Osteocyte (in vitro differentiated cells): ENCODE results near the gene PTCD1. TPM values are rescaled to one million over a fixed set of nuclear protein-coding genes. Genes with fewer than 3 reads are reported as not detected.

Source experiments
- DNase-seq: peaks from one replicate; pipeline ENCODE4 v3.0.0; 2021; ENCODE audit warnings: mixed read lengths; ENCODE audit not compliant: unreplicated experiment; ENCODE audit errors: extremely low spot score
- H3K27ac Mint-ChIP-seq: one replicate; pipeline ENCODE4 v1.8.0; 2021; ENCODE audit warnings: mild to moderate bottlenecking, mixed read lengths; ENCODE audit not compliant: unreplicated experiment
- H3K27me3 Mint-ChIP-seq: one replicate; pipeline ENCODE4 v1.8.0; 2021; ENCODE audit warnings: mixed read lengths; ENCODE audit not compliant: unreplicated experiment
- H3K36me3 Mint-ChIP-seq: one replicate; pipeline ENCODE4 v1.8.0; 2021; ENCODE audit warnings: mixed read lengths; ENCODE audit not compliant: unreplicated experiment
- H3K4me1 Mint-ChIP-seq: one replicate; pipeline ENCODE4 v1.8.0; 2021; ENCODE audit warnings: mixed read lengths; ENCODE audit not compliant: unreplicated experiment
- H3K4me3 Mint-ChIP-seq: one replicate; pipeline ENCODE4 v1.8.0; 2021; ENCODE audit warnings: mild to moderate bottlenecking, moderate library complexity, mixed read lengths; ENCODE audit not compliant: unreplicated experiment
- H3K9me3 Mint-ChIP-seq: one replicate; pipeline ENCODE4 v1.8.0; 2021; ENCODE audit warnings: mixed read lengths; ENCODE audit not compliant: unreplicated experiment
- CTCF ChIP-seq: fragments of 200-600 bp; sonication (generic); IDR thresholded peaks from 2 replicates; pipeline ENCODE4 v1.5.0; 2021; ENCODE audit warnings: antibody characterized with exemption, mild to moderate bottlenecking, moderate library complexity
- total RNA-seq: library from RNA; stranded (reverse); gene quantifications from 2 replicates; pipeline ENCODE4 v1.2.1, GENCODE V29; 2021

Gene PTCD1
- total RNA-seq, 1 donor from 2014 or later = 10.5 TPM

GRCh38 chr7:99456288-99456687 lies 17.7 kb upstream of the PTCD1 start:
- no peak for TF ChIP-seq CTCF
- no peak for DNase-seq
- Mint-ChIP-seq H3K4me3 (no peak overlapping the region), H3K4me1 (no peaks in the 10 kb centered on the region), H3K36me3 (peaks cover 25% of the 10 kb centered on the region), H3K27ac (no peak overlapping the region), H3K9me3 (no peaks in the 10 kb centered on the region), H3K27me3 (no peaks in the 10 kb centered on the region)

- Mint-ChIP-seq H3K9me3 (no peaks in the 10 kb centered on the region), H3K27me3 (no peaks in the 10 kb centered on the region), H3K4me3 (no peak overlapping the region), H3K4me1 (no peaks in the 10 kb centered on the region), H3K36me3 (peaks cover 28% of the 10 kb centered on the region), H3K27ac (no peak overlapping the region)
- TF ChIP-seq CTCF = no peak
- no peak for DNase-seq
These were observed 17.3 kb upstream of the PTCD1 start for GRCh38 chr7:99455874-99456273.

- Mint-ChIP-seq H3K36me3 (peaks cover 36% of the 10 kb centered on the region), H3K4me1 (no peaks in the 10 kb centered on the region), H3K4me3 (no peak overlapping the region), H3K27me3 (no peaks in the 10 kb centered on the region), H3K27ac (no peak overlapping the region), H3K9me3 (no peaks in the 10 kb centered on the region)
- TF ChIP-seq CTCF = no peak
- DNase-seq = no peak
These were observed 14.5 kb upstream of the PTCD1 start for GRCh38 chr7:99453105-99453504.

GRCh38 chr7:99452541-99452940 lies 13.9 kb upstream of the PTCD1 start:
- H3K4me3 Mint-ChIP-seq = no peak overlapping the region

GRCh38 chr7:99451936-99452335 lies 13.3 kb upstream of the PTCD1 start:
- Mint-ChIP-seq H3K4me1 (no peaks in the 10 kb centered on the region), H3K36me3 (peaks cover 39% of the 10 kb centered on the region), H3K27me3 (no peaks in the 10 kb centered on the region), H3K4me3 (no peak overlapping the region), H3K9me3 (no peaks in the 10 kb centered on the region), H3K27ac (peak overlapping the region; percentile 18)
- TF ChIP-seq CTCF = no peak
- DNase-seq = no peak

More at GRCh38 chr7:99452541-99452940, 13.9 kb upstream of the PTCD1 start:
- no peaks in the 10 kb centered on the region for H3K9me3 Mint-ChIP-seq
- H3K36me3 Mint-ChIP-seq = peaks cover 41% of the 10 kb centered on the region
- no peak overlapping the region for H3K27ac Mint-ChIP-seq
- H3K27me3 Mint-ChIP-seq = no peaks in the 10 kb centered on the region
- DNase-seq = no peak
- no peak for TF ChIP-seq CTCF
- no peaks in the 10 kb centered on the region for H3K4me1 Mint-ChIP-seq
